Gastrocnemius medialis (tissue), 4 donors: Measurements from ENCODE around the gene S100A14. TPM values are rescaled to one million over a fixed set of nuclear protein-coding genes. Genes with fewer than 3 reads are reported as not detected.

Experiments
- ATAC-seq, 2 donors: fragments of 150-250 bp; one replicate each; pipeline ENCODE4 v1.9.1; 2016
- DNase-seq, 2 donors: peaks; one replicate each; pipeline ENCODE4 v3.0.0-alpha.2; 2019
- H3K27ac ChIP-seq, 4 donors: fragments of 200-600 bp; sonication (generic); 1 replicate in 1 of 4; 2 replicates in 3 of 4; pipeline ENCODE4 v1.5.1; 2016 to 2018; ENCODE audit warnings: mild to moderate bottlenecking in 2 of 4, moderate library complexity in 1 of 4
- H3K27me3 ChIP-seq, 3 donors: fragments of 200-600 bp; sonication (generic) in 2 of 3; 1 replicate in 1 of 3; 2 replicates in 2 of 3; pipeline versions ENCODE4 v1.5.1 to v1.6.0; 2016 to 2019; ENCODE audit warnings: mild to moderate bottlenecking in 1 of 3, moderate library complexity in 1 of 3
- H3K36me3 ChIP-seq, 2 donors: fragments of 200-600 bp; sonication (generic) in 1 of 2; one replicate each; pipeline ENCODE4 v1.5.1; 2017 to 2018
- H3K4me1 ChIP-seq, 2 donors: fragments of 200-600 bp; sonication (generic) in 1 of 2; one replicate each; pipeline ENCODE4 v1.5.1; 2016 to 2017; ENCODE audit warnings: mild to moderate bottlenecking in 2 of 2
- H3K4me3 ChIP-seq, 4 donors: fragments of 200-600 bp; sonication (generic) in 3 of 4; 1 replicate in 1 of 4; 2 replicates in 3 of 4; pipeline ENCODE4 v1.5.1; 2016 to 2019; ENCODE audit warnings: mild to moderate bottlenecking in 2 of 4
- H3K9me3 ChIP-seq, 3 donors: fragments of 200-600 bp; sonication (generic) in 2 of 3; 1 replicate in 1 of 3; 2 replicates in 2 of 3; pipeline ENCODE4 v1.5.1; 2016 to 2019
- CTCF ChIP-seq, 5 experiments: fragments of 450-650 bp in 3 of 5; fragments of 200-600 bp in 2 of 5; sonication (generic) in 2 of 5; IDR thresholded peaks in 4 of 5; conservative IDR thresholded peaks in 1 of 5; 1 replicate in 4 of 5; 2 replicates in 1 of 5; pipeline ENCODE4 v1.5.1; 2016 to 2019; ENCODE audit warnings: antibody characterized with exemption in 5 of 5, mild to moderate bottlenecking in 3 of 5, moderate library complexity in 3 of 5
- POLR2A ChIP-seq, 2 donors: fragments of 450-650 bp; IDR thresholded peaks; one replicate each; pipeline ENCODE4 v1.6.1; 2017; ENCODE audit warnings: antibody characterized with exemption in 2 of 2, mild to moderate bottlenecking in 2 of 2, moderate library complexity in 2 of 2
- in situ Hi-C, 4 donors: fragments of 200-750 bp; cut with MboI; loops; one replicate each; pipeline versions ENCODE4 v1.15.0 to v1.8.0; 2017; ENCODE audit warnings: low sequenced_read_pairs in 4 of 4
- intact Hi-C: fragments of 100-400 bp; cut with DNase I; formaldehyde crosslinking; loops from one replicate; pipeline ENCODE4 v1.15.1; 2023; ENCODE audit warnings: low total_unique reads
- total RNA-seq, 4 donors: library from RNA; depleted of rRNA; stranded (reverse); fragments of >200 nt; gene quantifications; one replicate each; pipeline versions ENCODE4 v1.1.0 to v1.2.3, GENCODE V29; 2016

S100A14 gene
- total RNA-seq, 4 donors from 2014 or later = 1.8 TPM; not detected in 3

GRCh38 chr1:153614189-153614900 lies 1.8 kb downstream of the S100A14 start:
- intact Hi-C loops (loop anchor here (5.0 kb wide), 1 partner anchor 783 kb away; no protein-coding TSS in a partner anchor), in situ Hi-C loops (no loop called here)
- DNase-seq (no peak), ATAC-seq (no peak)
- Histone ChIP-seq H3K27me3 (no peaks in the 10 kb centered on the region), H3K9me3 (no peaks in the 10 kb centered on the region), H3K4me1 (peaks cover 21 to 26% of the 10 kb centered on the region in 2 donors), H3K27ac (no peak overlapping the region), H3K4me3 (no peak overlapping the region), H3K36me3 (peaks cover 0 to 8% of the 10 kb centered on the region in 2 donors)
- TF ChIP-seq CTCF (IDR thresholded peaks at IDR 0.05 in 4 of 5, conservative IDR thresholded peaks at IDR 0.05 in 1 of 5) = no peak
- no peak for TF ChIP-seq POLR2A (IDR thresholded peaks at IDR 0.05)

DNA sequence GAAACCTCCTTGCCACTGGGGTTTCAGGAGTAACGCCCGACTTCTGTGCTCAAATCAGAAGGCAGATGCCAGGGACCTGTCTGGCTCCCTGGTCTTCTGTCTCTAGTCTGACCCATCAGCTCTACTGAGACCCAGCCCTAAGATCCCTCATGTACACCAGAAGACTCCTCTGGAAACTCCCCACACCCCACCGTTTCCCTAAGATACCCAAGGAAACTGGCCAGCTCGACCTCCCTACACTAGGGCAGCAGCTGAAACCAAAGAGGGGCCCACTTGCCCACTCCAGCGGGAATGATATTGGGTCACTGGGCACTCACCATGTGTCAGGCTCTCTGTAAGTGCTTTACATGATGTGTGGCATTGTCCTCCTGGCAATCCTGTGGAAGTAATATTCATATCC lies 2.7 kb downstream of the S100A14 start:
- Histone ChIP-seq H3K4me3 (peak overlapping the region in 3 of 4 donors; percentile 56 to 65 (median 58)), H3K36me3 (peaks cover 0 to 2% of the 10 kb centered on the region in 2 donors), H3K9me3 (no peaks in the 10 kb centered on the region), H3K4me1 (peaks cover 21 to 29% of the 10 kb centered on the region in 2 donors), H3K27ac (peak overlapping the region; percentile 82 to 88 (median 84)), H3K27me3 (no peaks in the 10 kb centered on the region)
- in situ Hi-C loops (no loop called here), intact Hi-C loops (loop anchor here (5.0 kb wide), 1 partner anchor 784 kb away; no protein-coding TSS in a partner anchor)
- ATAC-seq = no peak
- TF ChIP-seq CTCF (IDR thresholded peaks at IDR 0.05 in 4 of 5, conservative IDR thresholded peaks at IDR 0.05 in 1 of 5) (no peak), POLR2A (IDR thresholded peaks at IDR 0.05) (no peak)
- DNase-seq = no peak

DNA sequence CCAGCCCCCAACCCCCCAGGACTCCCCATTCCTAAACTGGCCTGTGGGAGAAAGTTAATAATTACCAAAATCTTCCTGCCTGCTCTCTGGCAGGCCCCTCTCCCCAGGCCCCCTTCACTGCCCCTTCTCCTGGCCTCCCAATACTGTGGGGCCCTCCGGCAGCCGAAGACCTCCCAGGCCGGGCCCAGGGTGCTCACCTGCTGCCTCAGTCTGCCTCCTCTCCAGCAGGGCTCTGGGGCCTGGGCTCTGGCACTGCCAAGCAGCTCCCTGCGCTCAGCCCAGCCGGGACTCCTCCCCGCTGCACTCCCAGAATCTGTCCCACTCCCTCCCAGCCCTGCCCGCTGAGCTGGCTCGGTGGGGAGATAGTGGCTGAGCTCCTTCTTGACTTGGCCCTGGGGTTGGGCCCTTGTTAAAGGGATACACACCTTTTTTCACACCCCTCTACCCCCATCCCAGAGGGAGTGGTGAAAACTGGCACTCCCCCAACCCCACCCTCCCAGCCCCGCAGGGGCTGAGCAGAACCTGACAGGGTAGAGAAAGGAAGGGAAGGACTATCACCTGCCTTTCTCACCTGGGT lies 3.3 kb downstream of the S100A14 start, which contains the start of gene S100A16:
Gene S100A16 (minus strand): TSS at position 383 of the 577 bp plus-strand sequence. CDS start 4,986 bp downstream, outside the sequence.
- DNase-seq (peak in 1 of 2 donors; percentile 74), ATAC-seq (peak; percentile 52 to 55)
- in situ Hi-C loops = no loop called here
- no peaks in the 10 kb centered on the region for H3K27me3 ChIP-seq
- H3K4me3 ChIP-seq = peak within 1 kb of the TSS; percentile 56 to 66 (median 62)
- no peaks in the 10 kb centered on the region for H3K9me3 ChIP-seq
- H3K36me3 ChIP-seq = no peaks in the 10 kb centered on the region
- H3K27ac ChIP-seq = peak within 1 kb of the TSS; percentile 82 to 88 (median 84)
- TF ChIP-seq CTCF (IDR thresholded peaks at IDR 0.05 in 4 of 5, conservative IDR thresholded peaks at IDR 0.05 in 1 of 5) (no peak), POLR2A (IDR thresholded peaks at IDR 0.05) (peak; percentile 18 to 35)
- H3K4me1 ChIP-seq = peaks cover 25 to 28% of the 10 kb centered on the region in 2 donors
- intact Hi-C loops = loop anchor here (5.0 kb wide), 1 partner anchor 784 kb away; no protein-coding TSS in a partner anchor

DNA sequence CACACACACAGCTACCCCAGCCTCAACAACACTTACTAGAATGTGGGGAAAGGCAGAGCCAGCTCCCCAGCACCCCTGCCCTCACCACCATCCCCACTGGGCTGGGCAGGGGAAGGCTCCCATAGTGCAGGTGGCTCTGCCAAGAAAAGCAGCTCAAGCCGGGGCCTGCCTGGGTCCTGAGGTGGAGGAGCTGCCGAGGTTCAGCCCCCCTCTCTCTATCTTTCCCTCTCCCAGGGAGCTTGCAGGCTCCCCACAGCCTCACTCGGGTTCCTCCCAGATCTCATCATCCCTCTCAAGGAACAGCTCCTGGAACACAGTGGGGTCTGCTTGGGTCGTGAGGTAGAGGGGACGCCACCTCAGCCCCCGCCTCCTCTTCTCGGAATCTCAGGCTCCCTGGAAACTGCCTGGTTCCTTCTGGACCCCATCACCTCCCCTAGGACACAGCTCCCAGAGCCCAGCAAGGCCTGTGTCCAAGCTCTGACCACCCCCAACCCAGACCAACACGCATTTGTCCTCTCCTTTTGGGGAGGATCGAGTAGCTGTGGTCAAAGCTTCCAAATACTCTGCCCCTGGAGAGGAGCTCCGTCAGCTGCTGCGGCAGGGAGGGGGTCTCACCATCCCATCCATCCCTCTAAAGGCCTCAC lies 3.9 kb downstream of the S100A14 start:
- Histone ChIP-seq H3K27me3 (no peaks in the 10 kb centered on the region), H3K27ac (peak overlapping the region; percentile 82 to 88 (median 84)), H3K36me3 (peaks cover 0 to 5% of the 10 kb centered on the region in 2 donors), H3K9me3 (no peaks in the 10 kb centered on the region), H3K4me3 (peak overlapping the region; percentile 56 to 66 (median 62)), H3K4me1 (peaks cover 22 to 25% of the 10 kb centered on the region in 2 donors)
- no peak for TF ChIP-seq POLR2A (IDR thresholded peaks at IDR 0.05)
- no peak for TF ChIP-seq CTCF (IDR thresholded peaks at IDR 0.05 in 4 of 5, conservative IDR thresholded peaks at IDR 0.05 in 1 of 5)
- DNase-seq = peak in 1 of 2 donors; percentile 15
- in situ Hi-C loops (no loop called here), intact Hi-C loops (loop anchor here (5.0 kb wide), 1 partner anchor 785 kb away; no protein-coding TSS in a partner anchor)
- peak; percentile 1 to 7 for ATAC-seq
